Caki2 (cell line): ENCODE measurements around the gene NUP50. TPM values are rescaled to one million over a fixed set of nuclear protein-coding genes. Genes with fewer than 3 reads are reported as not detected.

Source experiments
- DNase-seq: peaks from one replicate; pipeline ENCODE4 v3.0.0-alpha.2; 2015; ENCODE audit warnings: low read depth
- in situ Hi-C: cut with HindIII; loops from 2 replicates; pipeline ENCODE4 v1.10.0; 2016; ENCODE audit warnings: low sequenced_read_pairs, low pct_unique_long_range_greater_than_20kb, mixed read lengths
- total RNA-seq: library from RNA; depleted of rRNA; stranded (reverse); fragments of >200 nt; shearing (Covaris generic); gene quantifications from 2 replicates; pipeline ENCODE4 v1.2.3, GENCODE V29; 2014; ENCODE audit warnings: low replicate concordance

NUP50 gene
- total RNA-seq, 1 experiment from 2014 or later: 56.5 TPM

GRCh38 chr22:45155050-45155840 is 8.5 kb upstream of the NUP50 start:
- in situ Hi-C loops: no loop called here
- DNase-seq: no peak

- no peak for DNase-seq
- in situ Hi-C loops: no loop called here
Measured at GRCh38 chr22:45157907-45158306, 5.8 kb upstream of the NUP50 start.

GRCh38 chr22:45159652-45160462 is 3.9 kb upstream of the NUP50 start:
- DNase-seq: peak; percentile 24
- in situ Hi-C loops: no loop called here

GRCh38 chr22:45162531-45162930 is 1.2 kb upstream of the NUP50 start:
- peak; percentile 62 for DNase-seq
- in situ Hi-C loops: no loop called here

- no peak for DNase-seq
- in situ Hi-C loops: no loop called here
Measured at GRCh38 chr22:45163099-45163450, 650 bp upstream of the NUP50 start.

GRCh38 chr22:45164270-45165088 is 754 bp downstream of the NUP50 start:
- in situ Hi-C loops: no loop called here
- peak; percentile 13 for DNase-seq

- in situ Hi-C loops: no loop called here
- no peak for DNase-seq
Measured at GRCh38 chr22:45166932-45167331, 3.2 kb downstream of the NUP50 start.

- peak; percentile 79 for DNase-seq
- in situ Hi-C loops: no loop called here
Measured at GRCh38 chr22:45169591-45170466, 6.1 kb downstream of the NUP50 start.

GRCh38 chr22:45171830-45172229 is 8.1 kb downstream of the NUP50 start:
- DNase-seq: no peak
- in situ Hi-C loops: no loop called here

- DNase-seq: no peak
- in situ Hi-C loops: no loop called here
Measured at GRCh38 chr22:45172881-45173585, 9.3 kb downstream of the NUP50 start.

GRCh38 chr22:45179276-45180049 is 15.7 kb downstream of the NUP50 start:
- no peak for DNase-seq
- in situ Hi-C loops: no loop called here

GRCh38 chr22:45180146-45180679 is 16.5 kb downstream of the NUP50 start:
- DNase-seq: no peak
- in situ Hi-C loops: no loop called here

GRCh38 chr22:45181240-45181639 is 17.5 kb downstream of the NUP50 start:
- DNase-seq: no peak
- in situ Hi-C loops: no loop called here

- DNase-seq: no peak
- in situ Hi-C loops: no loop called here
Measured at GRCh38 chr22:45181766-45182165, 18.0 kb downstream of the NUP50 start.

GRCh38 chr22:45183974-45184373 is 20.2 kb downstream of the NUP50 start:
- in situ Hi-C loops: no loop called here
- no peak for DNase-seq

GRCh38 chr22:45185718-45186514 is 22.2 kb downstream of the NUP50 start:
- in situ Hi-C loops: no loop called here
- DNase-seq: no peak
